Right atrium auricular region (tissue), 2 donors: Measurements from ENCODE around the gene FAM107B. TPM values are rescaled to one million over a fixed set of nuclear protein-coding genes. Genes with fewer than 3 reads are reported as not detected.

Experiments
- DNase-seq: peaks from one replicate; pipeline ENCODE4 v3.0.0-alpha.2; 2019; ENCODE audit warnings: low spot score
- H3K27ac ChIP-seq, 2 donors: fragments of 200-600 bp; sonication (generic); 1 replicate in 1 of 2; 2 replicates in 1 of 2; pipeline ENCODE4 v1.5.1; 2016 to 2019
- H3K27me3 ChIP-seq, 2 donors: fragments of 200-600 bp; sonication (generic); one replicate each; pipeline versions ENCODE4 v1.5.1 to v1.6.0; 2017 to 2019
- H3K36me3 ChIP-seq: fragments of 200-600 bp; sonication (generic); one replicate; pipeline ENCODE4 v1.5.1; 2016
- H3K4me1 ChIP-seq, 2 donors: fragments of 200-600 bp; sonication (generic); one replicate each; pipeline versions ENCODE4 v1.5.1 to v1.6.0; 2017 to 2019
- H3K4me3 ChIP-seq, 2 donors: fragments of 200-600 bp; sonication (generic); 1 replicate in 1 of 2; 2 replicates in 1 of 2; pipeline ENCODE4 v1.5.1; 2017 to 2019; ENCODE audit warnings: mild to moderate bottlenecking in 1 of 2, moderate library complexity in 1 of 2
- H3K9me3 ChIP-seq, 2 donors: fragments of 200-600 bp; sonication (generic); one replicate each; pipeline ENCODE4 v1.5.1; 2019
- CTCF ChIP-seq, 2 donors: fragments of 200-600 bp; sonication (generic); IDR thresholded peaks; one replicate each; pipeline ENCODE4 v1.5.1; 2019; ENCODE audit warnings: antibody characterized with exemption in 2 of 2
- total RNA-seq, 2 donors: library from RNA; depleted of rRNA; stranded (reverse); fragments of >200 nt; gene quantifications; one replicate each; pipeline ENCODE4 v1.1.0, GENCODE V29; 2016

The FAM107B gene
- total RNA-seq, 2 donors from 2014 or later = 10.6 to 14.1 TPM

- H3K36me3 ChIP-seq = no peaks in the 10 kb centered on the region
- no peak for TF ChIP-seq CTCF (IDR thresholded peaks at IDR 0.05)
- no peak overlapping the region for H3K27ac ChIP-seq
- no peaks in the 10 kb centered on the region for H3K9me3 ChIP-seq
- H3K4me1 ChIP-seq = no peaks in the 10 kb centered on the region
- no peaks in the 10 kb centered on the region for H3K27me3 ChIP-seq
- no peak overlapping the region for H3K4me3 ChIP-seq
- DNase-seq = no peak
These were observed 46.4 kb downstream of the FAM107B start for GRCh38 chr10:14728346-14728745.

- Histone ChIP-seq H3K27ac (no peak overlapping the region), H3K4me3 (no peak overlapping the region), H3K36me3 (no peaks in the 10 kb centered on the region), H3K4me1 (no peaks in the 10 kb centered on the region), H3K27me3 (no peaks in the 10 kb centered on the region), H3K9me3 (no peaks in the 10 kb centered on the region)
- no peak for TF ChIP-seq CTCF (IDR thresholded peaks at IDR 0.05)
- no peak for DNase-seq
These were observed 46.8 kb downstream of the FAM107B start for GRCh38 chr10:14727924-14728323.

- Histone ChIP-seq H3K9me3 (no peaks in the 10 kb centered on the region), H3K4me3 (no peak overlapping the region), H3K4me1 (no peaks in the 10 kb centered on the region), H3K27me3 (no peaks in the 10 kb centered on the region), H3K27ac (no peak overlapping the region), H3K36me3 (no peaks in the 10 kb centered on the region)
- no peak for DNase-seq
- TF ChIP-seq CTCF (IDR thresholded peaks at IDR 0.05) = no peak
These were observed 47.2 kb downstream of the FAM107B start for GRCh38 chr10:14727465-14727864.

- no peaks in the 10 kb centered on the region for H3K9me3 ChIP-seq
- no peak for DNase-seq
- no peak for TF ChIP-seq CTCF (IDR thresholded peaks at IDR 0.05)
- H3K27ac ChIP-seq = no peak overlapping the region
- no peaks in the 10 kb centered on the region for H3K4me1 ChIP-seq
- no peak overlapping the region for H3K4me3 ChIP-seq
- H3K36me3 ChIP-seq = no peaks in the 10 kb centered on the region
- no peaks in the 10 kb centered on the region for H3K27me3 ChIP-seq
These were observed 49.8 kb downstream of the FAM107B start for GRCh38 chr10:14724931-14725330.

- H3K4me1 ChIP-seq = no peaks in the 10 kb centered on the region
- H3K9me3 ChIP-seq = no peaks in the 10 kb centered on the region
- no peaks in the 10 kb centered on the region for H3K27me3 ChIP-seq
- no peak overlapping the region for H3K4me3 ChIP-seq
- TF ChIP-seq CTCF (IDR thresholded peaks at IDR 0.05) = no peak
- no peak overlapping the region for H3K27ac ChIP-seq
- H3K36me3 ChIP-seq = no peaks in the 10 kb centered on the region
- DNase-seq = no peak
These were observed 51.5 kb downstream of the FAM107B start for GRCh38 chr10:14723052-14723689.

GRCh38 chr10:14717552-14717951, 57.1 kb downstream of the FAM107B start:
- no peaks in the 10 kb centered on the region for H3K36me3 ChIP-seq
- H3K27ac ChIP-seq = no peak overlapping the region
- no peak overlapping the region for H3K4me3 ChIP-seq
- H3K9me3 ChIP-seq = no peaks in the 10 kb centered on the region
- DNase-seq = no peak
- TF ChIP-seq CTCF (IDR thresholded peaks at IDR 0.05) = no peak
- no peaks in the 10 kb centered on the region for H3K27me3 ChIP-seq
- H3K4me1 ChIP-seq = no peaks in the 10 kb centered on the region
